ENCODE measurements around the gene PRKN.

- TF ChIP-seq CTCF (IDR thresholded peaks at IDR 0.05) (no peak), POLR2A (IDR thresholded peaks at IDR 0.05) (no peak)
These were observed 1372.6 kb downstream of the PRKN start for GRCh38 chr6:161354956-161355355.
